Measurements from ENCODE around the gene WASF2. TPM values are rescaled to one million over a fixed set of nuclear protein-coding genes. Genes with fewer than 3 reads are reported as not detected.
"Not testable (repeated sequence)": the region's sequence is repeated elsewhere in the genome, so short reads cannot be mapped to it uniquely, and the experiment has no call there.

Gene WASF2
- total RNA-seq, 1 experiment from 2014 or later: 104 TPM

GRCh38 chr1:27489973-27490741, at the start of gene WASF2 (continued):
- TF ChIP-seq ATF2 (CRISPR knock-in tag; IDR thresholded peaks at IDR 0.05; ENCODE audit: borderline replicate concordance, low read depth) (no peak), TEAD1 (CRISPR knock-in tag; IDR thresholded peaks at IDR 0.05) (peak; percentile 65; the same call in 1 of the 2 replicates), ZNF121 (CRISPR knock-in tag; IDR thresholded peaks at IDR 0.05) (no peak), ZNF416 (CRISPR knock-in tag; IDR thresholded peaks at IDR 0.05) (0 out of 2 replicates have a peak, but pooled peaks have one; percentile 21), ZNF423 (CRISPR knock-in tag; IDR thresholded peaks at IDR 0.05) (peak; percentile 55; the same call in 1 of the 2 replicates), CREB1 (CRISPR knock-in tag; IDR thresholded peaks at IDR 0.05) (no peak), SP1 (CRISPR knock-in tag; conservative IDR thresholded peaks at IDR 0.05) (peak; percentile 94), ARID4B (CRISPR knock-in tag; IDR thresholded peaks at IDR 0.05; ENCODE audit: borderline replicate concordance) (peak; percentile 83; the same call in 1 of the 2 replicates), ELF4 (CRISPR knock-in tag; IDR thresholded peaks at IDR 0.05; ENCODE audit: low read depth) (no peak), FOXP4 (CRISPR knock-in tag; IDR thresholded peaks at IDR 0.05) (peak; percentile 41), ESRRA (CRISPR knock-in tag; IDR thresholded peaks at IDR 0.05; ENCODE audit: borderline replicate concordance) (0 out of 2 replicates have a peak, but pooled peaks have one; percentile 32), FOXP1 (CRISPR knock-in tag; IDR thresholded peaks at IDR 0.05; ENCODE audit: borderline replicate concordance) (no peak), ETV6 (CRISPR knock-in tag; IDR thresholded peaks at IDR 0.05) (0 out of 2 replicates have a peak, but pooled peaks have one; percentile 55), FOXK1 (CRISPR knock-in tag; IDR thresholded peaks at IDR 0.05) (peak; percentile 74; the same call in 1 of the 2 replicates)

GRCh38 chr1:27538793-27539192, 48.8 kb upstream of the WASF2 start:
- DNase-seq (ENCODE audit: low spot score) (no peak), ATAC-seq (no peak)
- Mint-ChIP-seq H3K4me3 (no peak overlapping the region), H3K27me3 (ENCODE audit: low read depth) (no peaks in the 10 kb centered on the region), H3K4me1 (peaks cover 66% of the 10 kb centered on the region), H3K36me3 (peaks cover 3% of the 10 kb centered on the region), H3K9me3 (no peaks in the 10 kb centered on the region), H3K27ac (no peak overlapping the region)
- POLR2A ChIA-PET: interaction anchor here (0.7 kb wide), 1 partner anchor 19 kb away, joined by 4 read pairs; no protein-coding TSS in a partner anchor
- TF ChIP-seq FOXP4 (CRISPR knock-in tag; IDR thresholded peaks at IDR 0.05) (no peak), ZNF219 (CRISPR knock-in tag; IDR thresholded peaks at IDR 0.05; ENCODE audit: borderline replicate concordance) (no peak), ETV6 (CRISPR knock-in tag; IDR thresholded peaks at IDR 0.05) (no peak), JAZF1 (CRISPR knock-in tag; IDR thresholded peaks at IDR 0.05) (no peak)
- CTCF ChIA-PET: interaction anchor here (0.6 to 8.1 kb wide), 8 partner anchors 9 to 1096 kb away, joined by 3 to 87 read pairs (median 8); partner anchors contain the start of gene AHDC1

GRCh38 chr1:27538305-27538676, 48.3 kb upstream of the WASF2 start:
- CTCF ChIA-PET: interaction anchor here (0.6 to 8.1 kb wide), 8 partner anchors 9 to 1097 kb away, joined by 3 to 87 read pairs (median 8); partner anchors contain the start of gene AHDC1
- H3K36me3 Mint-ChIP-seq; H3K9me3 Mint-ChIP-seq; H3K4me3 Mint-ChIP-seq; POLR2A ChIA-PET; H3K27me3 Mint-ChIP-seq (ENCODE audit: low read depth); DNase-seq (ENCODE audit: low spot score); ATAC-seq; H3K27ac Mint-ChIP-seq: not testable (repeated sequence)
- peaks cover 67% of the 10 kb centered on the region for H3K4me1 Mint-ChIP-seq

Measured in WTC11 (cell line).